H9 (cell line): ENCODE measurements around the gene VMAC. TPM values are rescaled to one million over a fixed set of nuclear protein-coding genes. Genes with fewer than 3 reads are reported as not detected.
A peak's percentile ranks its signal among the peaks of the same experiment; 100 is the strongest.

Experiments used
- DNase-seq: peaks from one replicate; pipeline ENCODE4 v3.0.0-alpha.2; 2017
- H2AFZ ChIP-seq: one replicate; pipeline ENCODE4 v1.6.1; 2013; ENCODE audit warnings: mild to moderate bottlenecking, low read length, control low read depth, moderate library complexity
- H2AK5ac ChIP-seq: 2 replicates; pipeline ENCODE4 v1.6.1; 2013; ENCODE audit warnings: low read length, control low read depth, mixed read lengths; ENCODE audit not compliant: insufficient read length
- H2BK120ac ChIP-seq: one replicate; pipeline ENCODE4 v1.6.1; 2013; ENCODE audit warnings: low read depth, mild to moderate bottlenecking, low read length, control low read depth, inconsistent platforms; ENCODE audit not compliant: poor library complexity, severe bottlenecking
- H2BK12ac ChIP-seq: 2 replicates; pipeline ENCODE4 v1.6.1; 2013; ENCODE audit warnings: low read length, control low read depth, mixed read lengths, low read depth; ENCODE audit not compliant: insufficient read length
- H2BK15ac ChIP-seq: 2 replicates; pipeline ENCODE4 v1.6.1; 2013; ENCODE audit warnings: low read depth, low read length, control low read depth
- H2BK20ac ChIP-seq: one replicate; pipeline ENCODE4 v1.6.1; 2013; ENCODE audit warnings: low read depth, mild to moderate bottlenecking, low read length, control low read depth, inconsistent platforms; ENCODE audit not compliant: poor library complexity, severe bottlenecking
- H2BK5ac ChIP-seq: 2 replicates; pipeline ENCODE4 v1.6.1; 2013; ENCODE audit warnings: low read length, control low read depth, mixed read lengths; ENCODE audit not compliant: insufficient read length
- H3K14ac ChIP-seq: 2 replicates; pipeline ENCODE4 v1.6.1; 2013; ENCODE audit warnings: low read length, control low read depth; ENCODE audit not compliant: insufficient read depth
- H3K18ac ChIP-seq: 2 replicates; pipeline ENCODE4 v1.6.1; 2013; ENCODE audit warnings: low read depth, mild to moderate bottlenecking, mixed read lengths, low read length, control low read depth; ENCODE audit not compliant: insufficient read length
- H3K23ac ChIP-seq: 2 replicates; pipeline ENCODE4 v1.6.1; 2013; ENCODE audit warnings: low read length, control low read depth, mixed read lengths, low read depth; ENCODE audit not compliant: insufficient read length
- H3K23me2 ChIP-seq: 2 replicates; pipeline ENCODE4 v1.6.1; 2013; ENCODE audit warnings: low read depth, mild to moderate bottlenecking, mixed read lengths, low read length, control low read depth; ENCODE audit not compliant: insufficient read length, poor library complexity, severe bottlenecking
- H3K27ac ChIP-seq: 2 replicates; pipeline ENCODE4 v1.5.1; 2013; ENCODE audit warnings: low read length, control low read depth, mixed read lengths, low read depth; ENCODE audit not compliant: insufficient read length
- H3K27me3 ChIP-seq: 2 replicates; pipeline ENCODE4 v1.6.1; 2013; ENCODE audit warnings: low read length, control low read depth, inconsistent platforms; ENCODE audit not compliant: insufficient read depth
- H3K4ac ChIP-seq: 2 replicates; pipeline ENCODE4 v1.6.1; 2013; ENCODE audit warnings: low read depth, mild to moderate bottlenecking, control low read depth, inconsistent platforms, low read length, moderate library complexity
- H3K4me1 ChIP-seq: 2 replicates; pipeline ENCODE4 v1.6.1; 2013; ENCODE audit warnings: low read length, control low read depth, inconsistent platforms; ENCODE audit not compliant: insufficient read depth
- H3K4me2 ChIP-seq: 2 replicates; pipeline ENCODE4 v1.6.1; 2013; ENCODE audit warnings: low read length, control low read depth, mixed read lengths; ENCODE audit not compliant: insufficient read length, insufficient read depth
- H3K56ac ChIP-seq: 2 replicates; pipeline ENCODE4 v1.6.1; 2013; ENCODE audit warnings: low read depth, mild to moderate bottlenecking, mixed read lengths, low read length, control low read depth; ENCODE audit not compliant: insufficient read length
- H3K79me1 ChIP-seq: 2 replicates; pipeline ENCODE4 v1.6.1; 2013; ENCODE audit warnings: low read depth, mild to moderate bottlenecking, moderate library complexity, low read length, control low read depth, inconsistent platforms; ENCODE audit not compliant: insufficient read depth, poor library complexity, severe bottlenecking
- H3K79me2 ChIP-seq: 2 replicates; pipeline ENCODE4 v1.6.1; 2013; ENCODE audit warnings: low read length, control low read depth, inconsistent platforms; ENCODE audit not compliant: insufficient read depth
- H3K9ac ChIP-seq: 2 replicates; pipeline ENCODE4 v1.6.1; 2013; ENCODE audit warnings: low read length, control low read depth, mixed read lengths; ENCODE audit not compliant: insufficient read length; ENCODE audit errors: extremely low read depth
- H3K9me3 ChIP-seq: one replicate; pipeline ENCODE4 v1.6.1; 2013; ENCODE audit warnings: low read depth, low read length, inconsistent platforms; ENCODE audit not compliant: control insufficient read depth
- H3T11ph ChIP-seq: one replicate; pipeline ENCODE4 v1.6.1; 2013; ENCODE audit warnings: mild to moderate bottlenecking, low read length, control low read depth, inconsistent platforms
- H4K20me1 ChIP-seq: one replicate; pipeline ENCODE4 v1.6.1; 2013; ENCODE audit not compliant: control insufficient read depth, insufficient read length, insufficient read depth
- H4K5ac ChIP-seq: 2 replicates; pipeline ENCODE4 v1.6.1; 2013; ENCODE audit warnings: low read depth, mild to moderate bottlenecking, mixed read lengths, low read length, control low read depth; ENCODE audit not compliant: insufficient read length
- H4K8ac ChIP-seq: replicated peaks from 2 replicates; pipeline ENCODE4 v1.6.1; 2013; ENCODE audit warnings: low read length, control low read depth, mixed read lengths, low read depth; ENCODE audit not compliant: insufficient read length
- H4K91ac ChIP-seq: 2 replicates; pipeline ENCODE4 v1.6.1; 2013; ENCODE audit warnings: low read depth, mild to moderate bottlenecking, moderate library complexity, mixed read lengths, low read length, control low read depth; ENCODE audit not compliant: insufficient read length
- H3K27ac Mint-ChIP-seq, 3 experiments: 2 replicates in 2 of 3; 3 replicates in 1 of 3; pipeline ENCODE4 v1.8.0; 2020 to 2021; ENCODE audit warnings: mixed read lengths in 3 of 3, mild to moderate bottlenecking in 1 of 3, moderate library complexity in 1 of 3
- H3K27me3 Mint-ChIP-seq: 2 replicates; pipeline ENCODE4 v1.8.0; 2021; ENCODE audit warnings: low read depth, mild to moderate bottlenecking, moderate library complexity, mixed read lengths
- H3K36me3 Mint-ChIP-seq, 3 experiments: 2 replicates in 2 of 3; 3 replicates in 1 of 3; pipeline ENCODE4 v1.8.0; 2020 to 2021; ENCODE audit warnings: low read depth in 3 of 3, mixed read lengths in 3 of 3; ENCODE audit not compliant: insufficient read depth in 1 of 3
- H3K4me1 Mint-ChIP-seq, 2 experiments: 2 replicates each; pipeline ENCODE4 v1.8.0; 2020; ENCODE audit warnings: mixed read lengths in 2 of 2
- H3K4me3 Mint-ChIP-seq, 2 experiments: 2 replicates in 1 of 2; 3 replicates in 1 of 2; pipeline ENCODE4 v1.8.0; 2020 to 2021; ENCODE audit warnings: mild to moderate bottlenecking in 2 of 2, mixed read lengths in 2 of 2, moderate library complexity in 1 of 2
- H3K9me3 Mint-ChIP-seq, 2 experiments: 2 replicates in 1 of 2; 3 replicates in 1 of 2; pipeline ENCODE4 v1.8.0; 2020; ENCODE audit warnings: mild to moderate bottlenecking in 2 of 2, mixed read lengths in 2 of 2, moderate library complexity in 1 of 2
- WGBS: extraction: QIAGEN DNeasy Blood & Tissue Kit; methylation state at CpG from one replicate; pipeline ENCODE4 v1.1.7; 2013; ENCODE audit warnings: missing lambda C conversion rate, low lambda C conversion rate, mixed read lengths; ENCODE audit not compliant: insufficient read length; ENCODE audit errors: extremely low coverage; 5-methylcytosine and 5-hydroxymethylcytosine counted together
- total RNA-seq: library from RNA; stranded (reverse); gene quantifications from 2 replicates; pipeline ENCODE4 v1.2.1, GENCODE V29; 2021
- TF ChIP-seq, protein P1 (sequence below): fragments of 200-600 bp; sonication (generic); conservative IDR thresholded peaks from 3 replicates; pipeline ENCODE4 v1.8.0; 2021; ENCODE audit warnings: antibody characterized with exemption, mild to moderate bottlenecking

VMAC gene
- total RNA-seq, 1 experiment from 2014 or later = 2.2 TPM

DNA sequence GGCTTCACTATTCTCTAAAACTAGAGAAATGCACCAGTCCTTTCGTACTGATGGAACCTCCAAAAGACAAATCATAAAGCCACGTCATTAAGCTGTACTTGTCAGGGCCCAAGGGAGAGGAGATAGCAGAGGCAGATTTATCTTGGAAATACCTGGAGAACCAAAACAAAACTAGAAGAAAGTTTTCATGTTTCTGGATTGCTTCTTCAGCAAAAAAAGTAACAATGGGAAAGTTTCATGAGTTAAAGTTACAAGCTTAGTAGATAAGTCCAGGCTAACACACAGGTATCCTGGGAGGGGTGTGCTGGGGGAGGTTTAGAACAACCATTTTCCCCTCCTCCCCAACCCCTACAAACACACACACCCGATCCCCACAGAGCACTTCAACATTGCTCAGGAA lies 51.7 kb downstream of the VMAC start:
- no peak overlapping the region for H3K4ac ChIP-seq
- no peak overlapping the region for H3K27ac ChIP-seq
- H3K9me3 ChIP-seq = no peaks in the 10 kb centered on the region
- H4K20me1 ChIP-seq = no peaks in the 10 kb centered on the region
- Mint-ChIP-seq H3K4me1 (peaks cover 71 to 76% of the 10 kb centered on the region in 2 experiments), H3K9me3 (no peaks in the 10 kb centered on the region), H3K27ac (0 out of 7 replicates have a peak overlapping the region, but pooled peaks of 1 of the 3 experiments have one; percentile 44), H3K27me3 (peaks cover under 1% of the 10 kb centered on the region; the same call in 1 of the 2 replicates), H3K4me3 (no peak overlapping the region), H3K36me3 (no peaks in the 10 kb centered on the region; a peak in 1 of 7 replicates)
- WGBS = no CpG with 5 or more reads among the region's 3 CpGs
- DNase-seq = no peak
- H3K79me2 ChIP-seq = peaks cover 24% of the 10 kb centered on the region; the same call in 1 of the 2 replicates
- H3K4me2 ChIP-seq = no peak overlapping the region
- peaks cover 30% of the 10 kb centered on the region for H3K4me1 ChIP-seq
- no peak overlapping the region for H3K9ac ChIP-seq
- H3K18ac ChIP-seq = no peak overlapping the region
- H2BK20ac ChIP-seq = no peak overlapping the region
- H3K23me2 ChIP-seq = no peaks in the 10 kb centered on the region
- TF ChIP-seq, protein P1, sequence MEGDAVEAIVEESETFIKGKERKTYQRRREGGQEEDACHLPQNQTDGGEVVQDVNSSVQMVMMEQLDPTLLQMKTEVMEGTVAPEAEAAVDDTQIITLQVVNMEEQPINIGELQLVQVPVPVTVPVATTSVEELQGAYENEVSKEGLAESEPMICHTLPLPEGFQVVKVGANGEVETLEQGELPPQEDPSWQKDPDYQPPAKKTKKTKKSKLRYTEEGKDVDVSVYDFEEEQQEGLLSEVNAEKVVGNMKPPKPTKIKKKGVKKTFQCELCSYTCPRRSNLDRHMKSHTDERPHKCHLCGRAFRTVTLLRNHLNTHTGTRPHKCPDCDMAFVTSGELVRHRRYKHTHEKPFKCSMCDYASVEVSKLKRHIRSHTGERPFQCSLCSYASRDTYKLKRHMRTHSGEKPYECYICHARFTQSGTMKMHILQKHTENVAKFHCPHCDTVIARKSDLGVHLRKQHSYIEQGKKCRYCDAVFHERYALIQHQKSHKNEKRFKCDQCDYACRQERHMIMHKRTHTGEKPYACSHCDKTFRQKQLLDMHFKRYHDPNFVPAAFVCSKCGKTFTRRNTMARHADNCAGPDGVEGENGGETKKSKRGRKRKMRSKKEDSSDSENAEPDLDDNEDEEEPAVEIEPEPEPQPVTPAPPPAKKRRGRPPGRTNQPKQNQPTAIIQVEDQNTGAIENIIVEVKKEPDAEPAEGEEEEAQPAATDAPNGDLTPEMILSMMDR = no peak
- no peak overlapping the region for H4K8ac ChIP-seq
- H3T11ph ChIP-seq = no peak overlapping the region
- H2BK15ac ChIP-seq = no peak overlapping the region
- H3K56ac ChIP-seq = no peak overlapping the region
- H2BK5ac ChIP-seq = no peak overlapping the region
- no peak overlapping the region for H3K23ac ChIP-seq
- no peak overlapping the region for H4K91ac ChIP-seq
- no peak overlapping the region for H2AK5ac ChIP-seq
- no peaks in the 10 kb centered on the region for H3K27me3 ChIP-seq
- H2AFZ ChIP-seq = no peak overlapping the region
- peaks cover 4% of the 10 kb centered on the region for H3K79me1 ChIP-seq
- H2BK120ac ChIP-seq = no peak overlapping the region
- H3K14ac ChIP-seq = no peak overlapping the region
- no peak overlapping the region for H4K5ac ChIP-seq
- no peak overlapping the region for H2BK12ac ChIP-seq
